H1 (cell line): ENCODE data around the gene GIMAP5. TPM values are rescaled to one million over a fixed set of nuclear protein-coding genes. Genes with fewer than 3 reads are reported as not detected.

Experiments
- CTCF ChIA-PET: fragments of 300-600 bp; sonication (Branson Sonifier 250); formaldehyde crosslinking; loops from one replicate; lab custom pipeline; 2021; ENCODE audit not compliant: partially characterized antibody; lab: Charles Lee
- POLR2A ChIA-PET: fragments of 300-600 bp; sonication (Branson Sonifier 250); formaldehyde crosslinking; loops from one replicate; lab custom pipeline; 2021; ENCODE audit warnings: inconsistent platforms; ENCODE audit not compliant: partially characterized antibody; lab: Charles Lee
- DNase-seq, 2 experiments: peaks; one replicate each; pipeline versions ENCODE4 v3.0.0 to v3.0.0-alpha.2; 2010 to 2022; ENCODE audit warnings: low spot score in 2 of 2, low read depth in 1 of 2, mixed read lengths in 1 of 2
- FAIRE-seq: peaks from 2 replicates; lab custom pipeline; 2011; peaks lifted over from hg19 to GRCh38; lab: Jason Lieb, UNC
- H2AFZ ChIP-seq: 2 replicates; pipeline ENCODE4 v1.8.1; 2012; ENCODE audit warnings: low read length, inconsistent platforms
- H2AK5ac ChIP-seq: 2 replicates; pipeline ENCODE4 v1.6.1; 2013; ENCODE audit warnings: low read depth, low read length
- H2BK120ac ChIP-seq: replicated peaks from 2 replicates; pipeline ENCODE3; 2013; ENCODE audit warnings: low read depth, low read length, inconsistent platforms
- H2BK12ac ChIP-seq: 2 replicates; pipeline ENCODE4 v1.6.1; 2013; ENCODE audit warnings: low read depth, low read length
- H2BK15ac ChIP-seq: 2 replicates; pipeline ENCODE4 v1.6.1; 2013; ENCODE audit warnings: low read length
- H2BK20ac ChIP-seq: 2 replicates; pipeline ENCODE4 v1.6.1; 2013; ENCODE audit warnings: low read length
- H2BK5ac ChIP-seq: 2 replicates; pipeline ENCODE4 v1.6.1; 2013; ENCODE audit warnings: low read depth, low read length
- H3K14ac ChIP-seq: 2 replicates; pipeline ENCODE4 v1.6.1; 2013; ENCODE audit warnings: inconsistent platforms; ENCODE audit not compliant: insufficient read length
- H3K18ac ChIP-seq: 2 replicates; pipeline ENCODE4 v1.6.1; 2013; ENCODE audit warnings: low read length; ENCODE audit errors: extremely low read depth
- H3K23ac ChIP-seq: 2 replicates; pipeline ENCODE4 v1.6.1; 2013; ENCODE audit warnings: inconsistent platforms; ENCODE audit not compliant: insufficient read length
- H3K23me2 ChIP-seq: 2 replicates; pipeline ENCODE4 v1.6.1; 2013; ENCODE audit warnings: low read depth, low read length
- H3K27ac ChIP-seq: 2 replicates; pipeline ENCODE4 v1.6.1; 2011; ENCODE audit warnings: low read depth, low read length, inconsistent platforms
- H3K27me3 ChIP-seq, 4 experiments: replicated peaks in 1 of 4; 1 replicate in 1 of 4; 2 replicates in 3 of 4; pipeline versions ENCODE4 v1.6.1 to v1.8.1; 2011 to 2013; ENCODE audit warnings: low read length in 3 of 4, mild to moderate bottlenecking in 3 of 4, inconsistent platforms in 2 of 4, mixed read lengths in 2 of 4, moderate library complexity in 1 of 4; ENCODE audit not compliant: control insufficient read depth in 3 of 4, insufficient read depth in 3 of 4; ENCODE audit errors: extremely low read depth in 1 of 4
- H3K36me3 ChIP-seq, 4 experiments: 2 replicates each; pipeline versions ENCODE4 v1.6.1 to v1.8.1; 2011 to 2013; ENCODE audit warnings: mild to moderate bottlenecking in 4 of 4, low read length in 3 of 4, moderate library complexity in 2 of 4, control low read depth in 1 of 4, inconsistent platforms in 1 of 4; ENCODE audit not compliant: insufficient read depth in 4 of 4, control insufficient read depth in 2 of 4
- H3K4ac ChIP-seq: replicated peaks from 2 replicates; pipeline ENCODE3; 2013; ENCODE audit warnings: low read length, low read depth, mixed read lengths, inconsistent platforms; ENCODE audit not compliant: insufficient read length
- H3K4me1 ChIP-seq, 4 experiments: replicated peaks in 1 of 4; 1 replicate in 1 of 4; 2 replicates in 3 of 4; pipeline versions ENCODE4 v1.6.1 to v1.8.1; 2011 to 2013; ENCODE audit warnings: low read length in 3 of 4, inconsistent platforms in 2 of 4, mixed read lengths in 1 of 4; ENCODE audit not compliant: insufficient read depth in 4 of 4, control insufficient read depth in 3 of 4
- H3K4me2 ChIP-seq, 2 experiments: 2 replicates each; pipeline versions ENCODE4 v1.6.1 to v1.8.1; 2011 to 2013; ENCODE audit warnings: low read depth in 2 of 2, low read length in 2 of 2, control low read depth in 1 of 2, inconsistent platforms in 1 of 2, mild to moderate bottlenecking in 1 of 2; ENCODE audit not compliant: insufficient read depth in 1 of 2
- H3K4me3 ChIP-seq, 4 experiments: fragments of 200-600, 300-600 bp in 1 of 4; sonication (generic), shearing (Covaris generic), sonication (Bioruptor Twin) in 1 of 4; 2 replicates each; pipeline versions ENCODE4 v1.5.1 to v1.8.1; 2011 to 2016; ENCODE audit warnings: low read length in 4 of 4, low read depth in 3 of 4, control low read depth in 2 of 4, inconsistent platforms in 2 of 4, mild to moderate bottlenecking in 2 of 4, mixed read lengths in 1 of 4, moderate library complexity in 1 of 4; ENCODE audit not compliant: insufficient read depth in 2 of 4; ENCODE audit errors: extremely low read depth in 1 of 4
- H3K56ac ChIP-seq: replicated peaks from 2 replicates; pipeline ENCODE3; 2013; ENCODE audit warnings: low read depth, mild to moderate bottlenecking, mixed read lengths, low read length, inconsistent platforms; ENCODE audit not compliant: insufficient read length
- H3K79me1 ChIP-seq: 2 replicates; pipeline ENCODE4 v1.6.1; 2013; ENCODE audit warnings: low read depth, low read length, control low read depth
- H3K79me2 ChIP-seq, 2 experiments: 2 replicates each; pipeline versions ENCODE4 v1.6.1 to v1.8.1; 2012 to 2013; ENCODE audit warnings: low read length in 2 of 2, mild to moderate bottlenecking in 2 of 2, inconsistent platforms in 1 of 2; ENCODE audit not compliant: insufficient read depth in 2 of 2, control insufficient read depth in 1 of 2
- H3K9ac ChIP-seq, 4 experiments: replicated peaks in 1 of 4; 1 replicate in 1 of 4; 2 replicates in 3 of 4; pipeline versions ENCODE4 v1.6.1 to v1.8.1; 2011 to 2013; ENCODE audit warnings: low read depth in 3 of 4, low read length in 3 of 4, control low read depth in 2 of 4, mild to moderate bottlenecking in 2 of 4, moderate library complexity in 2 of 4, inconsistent platforms in 1 of 4; ENCODE audit errors: extremely low read depth in 1 of 4
- H3K9me3 ChIP-seq, 2 experiments: 2 replicates each; pipeline versions ENCODE4 v1.6.1 to v1.8.1; 2012 to 2013; ENCODE audit warnings: mild to moderate bottlenecking in 2 of 2, moderate library complexity in 2 of 2, control low read depth in 1 of 2, inconsistent platforms in 1 of 2, low read depth in 1 of 2, low read length in 1 of 2, mixed read lengths in 1 of 2; ENCODE audit not compliant: insufficient read depth in 2 of 2
- H4K20me1 ChIP-seq, 2 experiments: replicated peaks in 1 of 2; 2 replicates each; pipeline versions ENCODE3 to v1.8.1; 2011 to 2013; ENCODE audit warnings: inconsistent platforms in 2 of 2, low read length in 2 of 2, mild to moderate bottlenecking in 1 of 2; ENCODE audit not compliant: insufficient read depth in 2 of 2, control insufficient read depth in 1 of 2
- H4K5ac ChIP-seq: 2 replicates; pipeline ENCODE4 v1.6.1; 2013; ENCODE audit warnings: low read length, low read depth, mixed read lengths, inconsistent platforms; ENCODE audit not compliant: insufficient read length
- H4K8ac ChIP-seq: 2 replicates; pipeline ENCODE4 v1.8.0; 2013; ENCODE audit warnings: mild to moderate bottlenecking, moderate library complexity, low read length, inconsistent platforms; ENCODE audit not compliant: insufficient read depth; ENCODE audit errors: extremely low read depth
- H4K91ac ChIP-seq: replicated peaks from 2 replicates; pipeline ENCODE3; 2013; ENCODE audit warnings: low read length, mixed read lengths, inconsistent platforms; ENCODE audit not compliant: insufficient read length
- CTCF ChIP-seq, 3 experiments: IDR thresholded peaks; 1 replicate in 2 of 3; 2 replicates in 1 of 3; pipeline versions ENCODE4 v1.5.1 to v1.6.1; 2011; ENCODE audit warnings: low read length in 3 of 3, mild to moderate bottlenecking in 3 of 3, inconsistent platforms in 2 of 3, low read depth in 1 of 3, moderate library complexity in 1 of 3; ENCODE audit not compliant: insufficient read depth in 1 of 3; ENCODE audit errors: control extremely low read depth in 1 of 3
- EZH2 ChIP-seq: fragments of 200-600 bp; sonication (generic); IDR thresholded peaks from 2 replicates; pipeline ENCODE4 v1.7.1; 2012; ENCODE audit warnings: low read depth, mild to moderate bottlenecking, moderate library complexity, low read length, inconsistent platforms; ENCODE audit not compliant: severe bottlenecking
- RAD21 ChIP-seq, 2 experiments: IDR thresholded peaks in 1 of 2; conservative IDR thresholded peaks in 1 of 2; 2 replicates each; pipeline ENCODE4 v1.6.1; 2011; ENCODE audit warnings: low read depth in 2 of 2, low read length in 2 of 2, improper control_type of control experiment in 1 of 2, inconsistent platforms in 1 of 2, mild to moderate bottlenecking in 1 of 2, moderate library complexity in 1 of 2
- SIRT6 ChIP-seq: IDR thresholded peaks from one replicate; pipeline ENCODE4 v1.7.1; 2012; ENCODE audit warnings: low read length, inconsistent platforms
- SIX5 ChIP-seq: IDR thresholded peaks from 2 replicates; pipeline ENCODE4 v1.6.1; 2011; ENCODE audit warnings: mild to moderate bottlenecking, low read depth, low read length
- ZNF274 ChIP-seq: IDR thresholded peaks from 2 replicates; pipeline ENCODE4 v1.7.0; 2012; ENCODE audit warnings: low read length, borderline replicate concordance; ENCODE audit errors: extremely low read depth
- WGBS, 2 experiments: shearing (Covaris generic) in 1 of 2; methylation state at CpG; one replicate each; pipeline versions ENCODE4 v1.1.6 to v1.1.7; 2013 to 2015; ENCODE audit warnings: low lambda C conversion rate in 2 of 2, mixed read lengths in 2 of 2, inconsistent platforms in 1 of 2, low coverage in 1 of 2, missing lambda C conversion rate in 1 of 2; ENCODE audit not compliant: insufficient replicate concordance in 2 of 2, insufficient coverage in 1 of 2, insufficient read length in 1 of 2; ENCODE audit errors: extremely low coverage in 1 of 2, missing lambda C conversion rate in 1 of 2; 5-methylcytosine and 5-hydroxymethylcytosine counted together
- polyA plus RNA-seq, 7 experiments: library from polyadenylated mRNA; depleted of rRNA in 3 of 7; stranded (reverse) in 5 of 7; unstranded in 2 of 7; fragments of >200 nt in 5 of 7; fragments of 200-250 nt in 2 of 7; gene quantifications; 1 replicate in 5 of 7; 2 replicates in 1 of 7; 4 replicates in 1 of 7; pipeline versions ENCODE4 v1.2.1 to v1.2.3, GENCODE V29; 2011 to 2013; ENCODE audit warnings: missing spikeins in 2 of 7, mixed read lengths in 2 of 7
- total RNA-seq: library from RNA; stranded (reverse); fragmentation: NEBNext Ultra II Directional; extraction: Animal tissue kit (Norgen Biotek cat#: 25700); gene quantifications from 2 replicates; pipeline ENCODE4 v1.2.1, GENCODE V29; 2021

Gene GIMAP5
- total and polyA plus RNA-seq, 2 of the 8 experiments (the other 6 are each of a cell fraction or from before 2014, with no cell fraction given) = not detected

- H3K9ac ChIP-seq = no peak overlapping the region
- H3K23ac ChIP-seq = no peak overlapping the region
- no peak overlapping the region for H4K91ac ChIP-seq
- 79% methylated on average over 10 of the region's 10 CpGs; no CpG with 5 or more reads in 1 of the 2 experiments for WGBS, 2 experiments
- CTCF ChIA-PET = interaction anchor here (0.6 to 2.7 kb wide), 19 partner anchors 9 to 1960 kb away, joined by 3 to 19 read pairs (median 3); no protein-coding TSS in a partner anchor
- H3K4me3 ChIP-seq = no peak overlapping the region
- H3K23me2 ChIP-seq = no peaks in the 10 kb centered on the region
- no peak overlapping the region for H3K56ac ChIP-seq
- H3K18ac ChIP-seq = no peak overlapping the region
- no peak overlapping the region for H2BK120ac ChIP-seq
- no peak overlapping the region for H2AK5ac ChIP-seq
- no peaks in the 10 kb centered on the region; a peak in 1 of 7 replicates for H3K27me3 ChIP-seq
- no peaks in the 10 kb centered on the region; a peak in 1 of 7 replicates for H3K4me1 ChIP-seq
- DNase-seq (no peak), FAIRE-seq (no peak)
- H3K14ac ChIP-seq = no peak overlapping the region
- H4K5ac ChIP-seq = no peak overlapping the region
- no peak overlapping the region for H4K8ac ChIP-seq
- H2BK20ac ChIP-seq = no peak overlapping the region
- no peaks in the 10 kb centered on the region for H3K36me3 ChIP-seq
- H3K79me2 ChIP-seq = no peaks in the 10 kb centered on the region
- H2BK5ac ChIP-seq = no peak overlapping the region
- TF ChIP-seq SIX5 = no peak
- no peak for TF ChIP-seq ZNF274
- TF ChIP-seq SIRT6 = no peak
- peak; percentile 61 to 64 for TF ChIP-seq RAD21 (IDR thresholded peaks at IDR 0.05 in 1 of 2, conservative IDR thresholded peaks at IDR 0.05 in 1 of 2; ENCODE audit: low read depth in 2 of 2, low read length in 2 of 2)
- no peak for TF ChIP-seq EZH2
- peak; percentile 38 to 65 (median 45); a peak in 3 of 4 replicates for TF ChIP-seq CTCF (IDR thresholded peaks at IDR 0.05; ENCODE audit: control extremely low read depth in 1 of 3, insufficient read depth in 1 of 3, low read depth in 1 of 3, low read length in 3 of 3)
- H2BK12ac ChIP-seq = no peak overlapping the region
- H3K27ac ChIP-seq = no peak overlapping the region
- H3K79me1 ChIP-seq = no peaks in the 10 kb centered on the region
- no peak overlapping the region for H3K4ac ChIP-seq
- no peak overlapping the region for H3K4me2 ChIP-seq
- POLR2A ChIA-PET = interaction anchor here (1.2 kb wide), 1 partner anchor 12 kb away, joined by 3 read pairs; the partner anchor contains the start of gene TMEM176B
- H2BK15ac ChIP-seq = no peak overlapping the region
- no peaks in the 10 kb centered on the region for H3K9me3 ChIP-seq
- H2AFZ ChIP-seq = no peak overlapping the region
- no peaks in the 10 kb centered on the region for H4K20me1 ChIP-seq
Measured at GRCh38 chr7:150787321-150788281, 50.4 kb downstream of the GIMAP5 start.
